ENCODE measurements around the gene KCNK7.

KCNK7 gene

DNA sequence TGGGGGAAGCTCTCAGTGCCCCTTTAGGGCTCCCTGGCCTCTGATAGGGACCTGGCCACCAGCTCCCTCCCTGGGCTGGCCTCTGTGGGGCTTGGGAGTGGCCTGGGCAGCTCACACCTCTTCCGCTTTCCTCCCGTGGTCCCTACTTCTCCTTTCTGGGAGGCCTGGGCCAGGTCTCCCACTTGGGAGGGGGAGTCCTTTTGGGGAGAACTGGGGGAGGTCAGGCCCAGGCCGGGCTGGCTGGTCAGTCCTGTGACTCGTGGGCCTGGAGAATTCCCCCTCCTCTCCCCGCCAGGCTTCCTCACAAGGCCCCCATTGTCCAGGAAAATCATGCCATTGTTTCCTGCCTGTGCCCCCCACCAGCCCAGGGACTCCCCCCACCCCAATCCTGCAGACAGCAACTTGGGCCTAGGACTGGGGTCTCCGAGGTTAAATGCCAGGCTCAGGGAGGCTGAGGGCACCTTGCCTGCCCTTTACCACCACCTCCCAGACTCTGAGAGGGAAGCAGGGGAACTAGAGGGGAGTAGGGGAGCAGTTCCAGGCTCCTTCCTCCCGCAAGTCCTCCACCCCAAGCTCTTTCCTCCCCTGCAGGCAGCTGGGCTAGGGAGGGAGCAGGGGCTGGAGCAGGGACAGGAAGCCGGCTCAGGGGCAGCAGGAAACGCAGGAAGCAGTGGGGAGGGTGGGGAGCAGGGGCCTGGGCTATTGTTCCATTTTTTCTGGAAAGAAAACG, 15.6 kb upstream of the KCNK7 start:
- no peak for DNase-seq (ENCODE audit: low read depth in 2 of 2)

- DNase-seq (ENCODE audit: low read depth in 2 of 2) = no peak
These were observed 14.8 kb upstream of the KCNK7 start for GRCh38 chr11:65610404-65610803.

GRCh38 chr11:65609665-65610064, 14.1 kb upstream of the KCNK7 start:
- DNase-seq (ENCODE audit: low read depth in 2 of 2) = no peak

- no peak for DNase-seq (ENCODE audit: low read depth in 2 of 2)
These were observed 13.6 kb upstream of the KCNK7 start for GRCh38 chr11:65609229-65609628.

DNA sequence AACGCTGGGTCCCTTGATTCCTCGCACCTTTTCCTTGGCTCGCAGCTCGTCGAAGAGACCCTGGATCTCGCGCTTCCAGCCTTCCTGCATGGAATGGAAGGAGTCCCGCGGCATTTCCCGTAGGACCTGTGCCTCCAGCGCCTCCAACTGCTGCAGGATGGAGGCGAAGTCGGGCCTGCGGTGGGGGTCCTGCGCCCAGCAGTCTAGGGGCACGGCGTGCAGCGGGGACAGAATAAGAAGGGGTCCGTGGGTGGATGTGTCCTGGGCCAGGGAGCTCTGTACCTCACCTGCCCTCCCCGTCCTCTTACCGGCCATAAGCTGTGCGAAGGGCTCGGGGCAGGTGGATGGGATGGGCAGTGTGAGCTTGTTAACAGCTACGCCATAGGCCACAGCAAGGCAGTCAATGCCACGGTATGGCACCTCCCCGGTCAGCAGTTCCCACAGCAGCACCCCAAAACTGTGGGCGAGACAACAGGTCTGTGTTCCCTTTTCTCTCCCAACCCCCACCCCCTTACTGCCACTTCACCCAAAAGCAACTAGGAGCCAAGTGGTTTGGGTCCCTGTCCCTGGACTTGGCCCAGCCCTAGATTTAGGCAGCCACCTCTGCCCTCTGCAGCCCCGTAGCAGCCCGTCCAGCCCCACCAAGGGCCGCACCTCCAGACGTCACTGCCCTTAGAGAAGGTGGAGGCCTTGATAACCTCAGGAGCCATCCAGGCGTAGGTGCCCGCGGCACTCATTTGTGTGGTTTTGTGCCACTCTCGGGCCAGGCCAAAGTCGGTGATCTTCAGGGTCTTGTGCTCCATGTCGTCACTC, 12.2 kb upstream of the KCNK7 start:
- DNase-seq (ENCODE audit: low read depth in 2 of 2) = no peak

DNA sequence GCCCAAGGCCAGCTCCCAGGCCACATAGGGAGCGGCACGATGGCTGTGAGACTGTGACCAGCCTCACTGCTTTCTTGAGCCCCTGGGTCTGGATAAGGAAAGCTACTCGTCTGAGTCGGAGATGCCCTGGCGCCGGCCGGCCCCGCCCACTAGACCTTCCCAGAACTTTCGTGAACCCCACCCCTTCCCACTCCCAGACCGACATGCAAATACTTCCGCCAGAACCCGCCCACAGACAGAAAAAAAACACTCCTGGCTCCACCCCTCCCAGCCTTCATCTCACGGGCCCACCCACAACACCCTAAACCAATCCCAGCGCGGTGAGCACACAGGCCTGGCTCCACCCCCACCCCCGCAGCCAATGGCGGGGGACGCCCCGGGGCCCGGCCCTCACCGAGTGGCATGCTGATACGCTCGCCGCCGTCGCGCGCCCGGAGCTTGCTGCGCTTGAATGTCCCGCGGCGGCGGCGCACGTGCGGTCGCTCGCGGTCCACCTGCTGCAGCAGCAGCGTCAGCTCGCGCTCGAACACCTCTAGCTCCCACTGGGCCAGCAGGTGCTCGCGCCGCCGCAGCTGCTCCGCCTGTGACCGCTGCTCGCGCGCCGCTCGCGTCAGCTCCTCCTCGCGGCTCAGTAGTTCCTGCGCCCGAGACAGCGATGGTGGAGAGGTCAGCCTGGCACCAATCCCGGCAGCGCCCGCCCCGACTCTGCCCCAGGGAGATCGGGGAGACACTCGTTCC, 11.4 kb upstream of the KCNK7 start:
- no peak for DNase-seq (ENCODE audit: low read depth in 2 of 2)

GRCh38 chr11:65604258-65604657, 8.7 kb upstream of the KCNK7 start:
- DNase-seq (ENCODE audit: low read depth in 2 of 2) = no peak

DNA sequence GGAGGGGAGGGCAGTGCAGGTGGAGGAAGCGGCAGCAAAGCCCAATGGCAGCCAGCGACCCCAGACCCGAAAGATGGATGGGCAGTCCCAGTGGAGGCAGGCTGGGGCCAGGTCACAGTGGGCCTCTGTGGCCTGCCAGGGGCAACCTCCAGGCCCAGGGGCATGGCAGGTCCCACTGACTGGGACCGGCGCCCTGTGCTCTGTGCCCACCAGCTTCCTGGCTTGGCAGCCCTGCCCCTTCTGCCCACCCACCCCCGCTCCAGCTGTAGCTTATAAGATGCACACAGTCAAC, 4.3 kb upstream of the KCNK7 start:
- DNase-seq (ENCODE audit: low read depth in 2 of 2) = no peak

GRCh38 chr11:65599216-65599954, 3.8 kb upstream of the KCNK7 start:
- no peak for DNase-seq (ENCODE audit: low read depth in 2 of 2)

- DNase-seq (ENCODE audit: low read depth in 2 of 2) = no peak
These were observed 2.7 kb upstream of the KCNK7 start for GRCh38 chr11:65598258-65598699.

- DNase-seq (ENCODE audit: low read depth in 2 of 2) = no peak
These were observed 920 bp upstream of the KCNK7 start for GRCh38 chr11:65596520-65596919.

GRCh38 chr11:65595131-65595530, 469 bp downstream of the KCNK7 start:
- DNase-seq (ENCODE audit: low read depth in 2 of 2) = no peak

DNA sequence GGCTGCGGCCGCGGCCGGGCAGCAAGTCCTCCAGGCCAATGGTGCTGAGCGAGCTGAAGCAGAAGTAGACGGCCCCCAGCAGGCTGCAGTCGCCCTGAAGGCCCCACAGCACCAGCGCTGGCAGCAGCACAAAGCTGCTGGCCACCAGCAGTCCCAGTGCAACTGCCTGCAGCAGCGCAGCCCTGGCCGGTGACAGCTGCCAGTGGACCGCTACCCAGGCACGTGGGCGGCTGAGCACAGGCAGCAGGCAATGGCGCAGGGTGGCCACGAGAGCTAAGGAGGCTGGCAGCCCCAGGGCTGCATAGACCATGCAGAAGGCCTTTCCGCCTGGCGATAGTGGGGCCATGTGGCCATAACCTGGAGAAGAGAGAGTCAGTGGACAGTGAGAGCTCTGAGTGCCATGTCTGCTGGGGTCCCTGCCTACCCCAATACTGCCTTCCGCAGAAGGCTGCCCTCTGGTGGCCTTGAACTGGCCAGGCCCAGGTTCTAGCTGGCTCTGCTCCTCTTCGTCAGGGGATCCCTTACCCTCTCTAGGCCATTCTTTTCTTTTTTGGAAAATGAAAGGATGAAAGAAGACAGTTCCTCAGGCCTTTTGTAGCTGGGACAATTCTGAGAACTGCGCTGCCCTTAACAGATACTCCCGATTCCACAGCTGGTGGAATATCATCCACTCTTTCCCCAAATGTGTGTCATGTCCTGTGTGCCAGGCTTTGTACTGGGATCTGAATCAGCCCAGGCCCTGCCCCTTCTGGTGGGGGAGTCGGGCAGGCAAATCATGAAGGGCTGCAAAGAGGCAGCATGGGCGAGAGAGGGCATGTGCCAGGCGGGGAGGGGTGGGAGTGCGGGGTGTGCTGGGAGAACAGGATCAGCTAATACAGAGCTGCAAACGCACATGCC, 1.8 kb downstream of the KCNK7 start:
- no peak for DNase-seq (ENCODE audit: low read depth in 2 of 2)

DNA sequence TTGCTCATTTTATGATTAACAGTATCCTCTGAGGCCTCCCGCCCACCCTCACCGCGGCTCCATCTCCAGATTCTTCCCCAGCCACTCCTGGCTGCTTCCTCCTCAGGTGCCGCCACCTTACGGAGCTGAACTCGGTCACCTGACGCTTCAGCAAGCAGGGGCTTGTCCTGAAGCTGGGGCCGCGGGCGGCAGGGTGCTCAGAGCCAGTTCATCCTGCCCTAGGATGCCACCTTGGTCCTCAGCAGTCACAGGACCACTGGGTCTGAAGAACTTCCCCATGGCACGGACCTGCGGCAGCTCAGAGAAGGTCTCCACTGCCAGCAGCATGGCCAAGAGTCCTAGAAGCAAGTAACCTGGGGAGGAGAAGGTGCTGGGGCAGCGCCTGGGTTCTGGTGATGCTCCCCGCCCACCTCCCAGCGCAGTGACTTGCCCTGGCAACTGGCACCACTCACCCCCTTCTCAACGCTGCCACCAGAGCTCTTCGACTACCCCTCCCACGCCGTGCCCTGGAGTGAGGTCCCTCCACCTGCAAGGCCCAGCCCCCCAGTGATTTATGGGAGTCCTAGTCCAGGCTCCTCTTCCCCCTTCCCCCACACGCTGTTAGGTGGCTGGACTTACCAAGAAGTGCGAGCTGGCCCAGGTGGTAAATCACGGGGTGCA, 2.6 kb downstream of the KCNK7 start:
- DNase-seq (ENCODE audit: low read depth in 2 of 2) = no peak

DNA sequence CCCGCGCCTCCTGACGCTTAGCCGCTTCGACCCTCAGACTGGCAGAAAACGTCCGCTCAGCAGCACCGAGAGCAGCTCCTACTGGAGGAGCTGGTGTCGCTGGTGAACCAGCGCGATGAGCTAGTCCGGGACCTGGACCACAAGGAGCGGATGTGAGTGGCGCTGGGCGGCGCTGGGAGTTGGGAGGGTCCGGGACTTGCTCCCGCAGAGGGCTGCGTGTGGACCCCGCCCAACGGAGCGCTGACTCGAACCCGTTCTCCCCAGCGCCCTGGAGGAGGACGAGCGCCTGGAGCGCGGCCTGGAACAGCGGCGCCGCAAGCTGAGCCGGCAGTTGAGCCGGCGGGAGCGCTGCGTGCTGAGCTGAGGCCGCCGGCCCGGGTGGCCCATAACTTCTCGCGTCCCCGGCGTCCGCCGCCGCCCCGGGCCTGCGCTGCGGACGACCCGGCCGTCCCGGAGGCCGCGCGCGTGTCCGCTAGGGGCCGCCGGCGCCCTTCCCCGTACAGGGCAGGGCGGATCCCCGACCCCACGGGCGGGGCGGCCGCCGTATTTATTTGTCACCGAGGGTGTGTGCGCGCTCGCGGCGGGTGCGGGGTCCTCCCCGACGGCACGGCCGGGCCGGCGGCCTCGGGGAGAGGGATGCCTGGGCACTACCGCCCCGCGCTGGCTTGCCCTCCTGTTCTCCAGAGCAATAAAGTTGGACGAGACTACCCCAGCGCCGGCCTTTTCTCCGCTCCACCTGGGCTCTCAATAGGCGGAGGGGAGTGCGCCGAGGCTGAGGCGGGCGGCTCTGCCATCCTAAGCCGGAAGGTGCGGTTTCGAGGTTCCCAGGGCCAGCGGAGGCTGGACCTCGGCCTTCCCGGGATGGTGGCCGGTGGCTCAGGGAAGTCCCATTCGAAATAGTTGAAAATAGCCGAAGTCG, 3.4 kb downstream of the KCNK7 start:
- DNase-seq (ENCODE audit: low read depth in 2 of 2) = no peak

DNA sequence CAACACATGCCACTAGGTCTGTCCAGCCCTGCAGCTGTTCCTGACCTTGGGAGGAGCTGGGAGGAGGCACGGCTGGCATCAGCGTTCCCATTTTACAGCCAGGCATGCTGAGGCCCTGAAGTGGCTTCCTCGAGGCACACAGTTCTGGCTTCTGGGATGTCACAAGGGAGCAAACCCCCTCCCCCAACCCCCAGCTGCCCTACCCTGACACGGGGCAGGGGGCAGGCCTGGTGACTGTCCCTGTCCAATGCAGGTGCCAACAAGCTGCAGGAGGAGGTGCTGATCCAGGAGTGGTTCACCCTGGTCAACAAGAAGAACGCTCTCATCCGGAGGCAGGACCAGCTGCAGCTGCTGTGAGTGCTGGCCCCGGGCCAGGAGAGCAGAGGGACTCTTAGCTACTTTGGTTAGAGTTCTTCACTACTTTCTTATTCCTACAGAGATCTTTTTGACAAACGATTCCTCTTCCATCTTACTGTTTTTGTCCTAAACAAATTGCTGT, 5.3 kb downstream of the KCNK7 start:
- DNase-seq (ENCODE audit: low read depth in 2 of 2) = no peak

- no peak for DNase-seq (ENCODE audit: low read depth in 2 of 2)
These were observed 6.0 kb downstream of the KCNK7 start for GRCh38 chr11:65589444-65590239.
